WTC11 (cell line): ENCODE measurements around the gene CALR3. TPM values are rescaled to one million over a fixed set of nuclear protein-coding genes. Genes with fewer than 3 reads are reported as not detected.
"Not testable (repeated sequence)": the region's sequence is repeated elsewhere in the genome, so short reads cannot be mapped to it uniquely, and the experiment has no call there.

ENCODE experiments used
- ATAC-seq: fragments of 200-7000 bp; cut with Tn5 transposase; 2 replicates; pipeline ENCODE4 v1.10.0; 2021; ENCODE audit warnings: mild to moderate bottlenecking, moderate library complexity
- CTCF ChIA-PET: fragments of 300-600 bp; sonication (Branson Sonifier 250); formaldehyde crosslinking; loops from one replicate; lab custom pipeline; 2021; ENCODE audit warnings: antibody characterized with exemption; lab: Charles Lee
- POLR2A ChIA-PET: fragments of 350-600 bp; sonication (Branson Sonifier 250); formaldehyde crosslinking; loops from one replicate; lab custom pipeline; 2021; ENCODE audit warnings: antibody characterized with exemption; lab: Charles Lee
- DNase-seq: peaks from one replicate; pipeline ENCODE4 v3.0.0; 2021; ENCODE audit warnings: low spot score
- H3K27ac Mint-ChIP-seq: 2 replicates; pipeline ENCODE4 v1.8.0; 2021; ENCODE audit warnings: mixed read lengths
- H3K27me3 Mint-ChIP-seq: 2 replicates; pipeline ENCODE4 v1.8.0; 2021; ENCODE audit warnings: low read depth, mild to moderate bottlenecking, moderate library complexity, mixed read lengths
- H3K36me3 Mint-ChIP-seq: 2 replicates; pipeline ENCODE4 v1.8.0; 2021; ENCODE audit warnings: mixed read lengths
- H3K4me1 Mint-ChIP-seq: 2 replicates; pipeline ENCODE4 v1.8.0; 2022; ENCODE audit warnings: mixed read lengths
- H3K4me3 Mint-ChIP-seq: 2 replicates; pipeline ENCODE4 v1.8.0; 2021; ENCODE audit warnings: mild to moderate bottlenecking, moderate library complexity, mixed read lengths
- H3K9me3 Mint-ChIP-seq: 2 replicates; pipeline ENCODE4 v1.8.0; 2021; ENCODE audit warnings: mixed read lengths
- ARID4B ChIP-seq: sonication (generic); formaldehyde crosslinking; IDR thresholded peaks from 2 replicates; pipeline ENCODE4 v1.8.0; 2023; ENCODE audit warnings: missing genetic modification reagents, mild to moderate bottlenecking, borderline replicate concordance
- ZNF416 ChIP-seq: fragments of 250-450 bp; sonication (Bioruptor Pico); IDR thresholded peaks from 2 replicates; pipeline ENCODE4 v1.9.0; 2021; ENCODE audit warnings: mild to moderate bottlenecking, inconsistent platforms
- total RNA-seq: library from RNA; stranded (reverse); gene quantifications from 3 replicates; pipeline ENCODE4 v1.2.3, GENCODE V29; 2021
- TF ChIP-seq, protein P1 (sequence below): sonication (generic); formaldehyde crosslinking; IDR thresholded peaks from 2 replicates; pipeline ENCODE4 v1.8.1; 2023; ENCODE audit warnings: mild to moderate bottlenecking, missing genetic modification reagents, moderate library complexity
- TF ChIP-seq, protein P2 (sequence below): sonication (generic); formaldehyde crosslinking; IDR thresholded peaks from 2 replicates; pipeline ENCODE4 v1.8.1; 2023; ENCODE audit warnings: mild to moderate bottlenecking, missing genetic modification reagents, borderline replicate concordance

CALR3 gene
- total RNA-seq, 1 experiment from 2014 or later = 0.87 TPM

GRCh38 chr19:16544473-16545231, 48.7 kb upstream of the CALR3 start:
- Mint-ChIP-seq H3K9me3 (no peaks in the 10 kb centered on the region), H3K4me1 (peaks cover 17% of the 10 kb centered on the region), H3K36me3 (peaks cover 14% of the 10 kb centered on the region), H3K4me3 (peak overlapping the region; percentile 32; the same call in 1 of the 2 replicates), H3K27ac (peak overlapping the region; percentile 80), H3K27me3 (no peaks in the 10 kb centered on the region)
- ChIA-PET CTCF (no interaction called here), POLR2A (no interaction called here)
- no peak for DNase-seq
- TF ChIP-seq ARID4B = no peak
- TF ChIP-seq, protein P1, sequence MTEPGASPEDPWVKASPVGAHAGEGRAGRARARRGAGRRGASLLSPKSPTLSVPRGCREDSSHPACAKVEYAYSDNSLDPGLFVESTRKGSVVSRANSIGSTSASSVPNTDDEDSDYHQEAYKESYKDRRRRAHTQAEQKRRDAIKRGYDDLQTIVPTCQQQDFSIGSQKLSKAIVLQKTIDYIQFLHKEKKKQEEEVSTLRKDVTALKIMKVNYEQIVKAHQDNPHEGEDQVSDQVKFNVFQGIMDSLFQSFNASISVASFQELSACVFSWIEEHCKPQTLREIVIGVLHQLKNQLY (CRISPR knock-in tag) = no peak
- no peak for ATAC-seq

DNA sequence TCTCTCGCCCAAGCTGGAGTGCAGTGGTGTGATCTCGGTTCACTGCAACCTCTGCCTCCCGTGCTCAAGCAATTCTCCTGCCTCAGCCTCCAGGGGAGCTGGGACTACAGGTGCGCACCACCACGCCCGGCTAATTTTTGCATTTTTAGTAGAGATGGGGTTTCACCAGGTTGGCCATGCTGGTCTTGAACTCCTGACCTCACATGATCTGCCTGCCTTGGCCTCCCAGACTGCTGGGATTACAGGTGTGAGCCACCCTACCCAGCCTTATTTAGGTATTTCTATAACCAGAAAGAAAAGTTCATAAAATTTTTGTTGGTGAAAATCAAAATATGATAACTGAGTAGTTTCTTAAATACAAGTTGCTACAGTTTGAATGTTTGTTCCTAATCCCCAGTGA, 47.8 kb upstream of the CALR3 start:
- ChIA-PET CTCF (interaction anchor here (0.6 kb wide), 1 partner anchor 852 kb away, joined by 3 read pairs; no protein-coding TSS in a partner anchor), POLR2A (interaction anchor here (0.7 kb wide), 2 partner anchors 41 to 496 kb away, joined by 4 read pairs; no protein-coding TSS in a partner anchor)
- H3K27ac Mint-ChIP-seq, ATAC-seq, DNase-seq, H3K9me3 Mint-ChIP-seq, H3K27me3 Mint-ChIP-seq: not testable (repeated sequence)
- H3K4me1 Mint-ChIP-seq = peaks cover 17% of the 10 kb centered on the region
- H3K4me3 Mint-ChIP-seq = peak overlapping the region; percentile 89
- peaks cover 21% of the 10 kb centered on the region for H3K36me3 Mint-ChIP-seq

- Mint-ChIP-seq H3K4me1 (peaks cover 17% of the 10 kb centered on the region), H3K36me3 (peaks cover 27% of the 10 kb centered on the region), H3K9me3 (no peaks in the 10 kb centered on the region), H3K4me3 (peak overlapping the region; percentile 89), H3K27ac (peak overlapping the region; percentile 87)
- ATAC-seq = no peak
- CTCF ChIA-PET = interaction anchor here (0.5 kb wide), 1 partner anchor 102 kb away, joined by 3 read pairs; no protein-coding TSS in a partner anchor
- POLR2A ChIA-PET = interaction anchor here (0.7 to 0.8 kb wide), 2 partner anchors 42 to 45 kb away, joined by 3 to 4 read pairs; no protein-coding TSS in a partner anchor
- TF ChIP-seq ZNF416 = no peak
- TF ChIP-seq, protein P2, sequence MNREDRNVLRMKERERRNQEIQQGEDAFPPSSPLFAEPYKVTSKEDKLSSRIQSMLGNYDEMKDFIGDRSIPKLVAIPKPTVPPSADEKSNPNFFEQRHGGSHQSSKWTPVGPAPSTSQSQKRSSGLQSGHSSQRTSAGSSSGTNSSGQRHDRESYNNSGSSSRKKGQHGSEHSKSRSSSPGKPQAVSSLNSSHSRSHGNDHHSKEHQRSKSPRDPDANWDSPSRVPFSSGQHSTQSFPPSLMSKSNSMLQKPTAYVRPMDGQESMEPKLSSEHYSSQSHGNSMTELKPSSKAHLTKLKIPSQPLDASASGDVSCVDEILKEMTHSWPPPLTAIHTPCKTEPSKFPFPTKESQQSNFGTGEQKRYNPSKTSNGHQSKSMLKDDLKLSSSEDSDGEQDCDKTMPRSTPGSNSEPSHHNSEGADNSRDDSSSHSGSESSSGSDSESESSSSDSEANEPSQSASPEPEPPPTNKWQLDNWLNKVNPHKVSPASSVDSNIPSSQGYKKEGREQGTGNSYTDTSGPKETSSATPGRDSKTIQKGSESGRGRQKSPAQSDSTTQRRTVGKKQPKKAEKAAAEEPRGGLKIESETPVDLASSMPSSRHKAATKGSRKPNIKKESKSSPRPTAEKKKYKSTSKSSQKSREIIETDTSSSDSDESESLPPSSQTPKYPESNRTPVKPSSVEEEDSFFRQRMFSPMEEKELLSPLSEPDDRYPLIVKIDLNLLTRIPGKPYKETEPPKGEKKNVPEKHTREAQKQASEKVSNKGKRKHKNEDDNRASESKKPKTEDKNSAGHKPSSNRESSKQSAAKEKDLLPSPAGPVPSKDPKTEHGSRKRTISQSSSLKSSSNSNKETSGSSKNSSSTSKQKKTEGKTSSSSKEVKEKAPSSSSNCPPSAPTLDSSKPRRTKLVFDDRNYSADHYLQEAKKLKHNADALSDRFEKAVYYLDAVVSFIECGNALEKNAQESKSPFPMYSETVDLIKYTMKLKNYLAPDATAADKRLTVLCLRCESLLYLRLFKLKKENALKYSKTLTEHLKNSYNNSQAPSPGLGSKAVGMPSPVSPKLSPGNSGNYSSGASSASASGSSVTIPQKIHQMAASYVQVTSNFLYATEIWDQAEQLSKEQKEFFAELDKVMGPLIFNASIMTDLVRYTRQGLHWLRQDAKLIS (CRISPR knock-in tag) = no peak
- TF ChIP-seq, all 79 proteins: peak for 0
- DNase-seq = no peak
- H3K27me3 Mint-ChIP-seq = no peaks in the 10 kb centered on the region
Measured at GRCh38 chr19:16542910-16543472, 47.0 kb upstream of the CALR3 start.
